Epidermal melanocyte (primary cell): ENCODE measurements around the gene TEX38.
A peak's percentile ranks its signal among the peaks of the same experiment; 100 is the strongest.
"Not testable (repeated sequence)": the region's sequence is repeated elsewhere in the genome, so short reads cannot be mapped to it uniquely, and the experiment has no call there.

Experiments used
- DNase-seq: peaks from one replicate; pipeline ENCODE4 v3.0.0; 2011; ENCODE audit warnings: low spot score; ENCODE audit not compliant: insufficient read length

TEX38 gene

DNA sequence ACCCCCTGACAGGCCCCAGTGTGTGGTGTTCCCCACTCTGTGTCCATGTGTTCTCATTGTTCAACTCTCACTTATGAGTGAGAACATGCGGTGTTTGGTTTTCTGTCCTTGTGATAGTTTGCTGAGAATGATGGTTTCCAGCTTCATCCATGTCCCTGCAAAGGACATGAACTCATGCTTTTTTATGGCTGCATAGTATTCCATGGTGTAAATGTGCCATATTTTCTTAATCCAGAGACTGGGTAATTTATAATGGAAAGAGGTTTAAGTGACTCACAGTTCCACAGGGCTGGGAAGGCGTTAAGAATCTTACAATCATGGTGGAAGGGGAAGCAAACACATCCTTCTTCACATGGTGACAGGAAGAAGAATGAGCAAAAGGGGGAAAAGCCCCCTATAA, 17.0 kb upstream of the TEX38 start:
- DNase-seq = not testable (repeated sequence)

DNA sequence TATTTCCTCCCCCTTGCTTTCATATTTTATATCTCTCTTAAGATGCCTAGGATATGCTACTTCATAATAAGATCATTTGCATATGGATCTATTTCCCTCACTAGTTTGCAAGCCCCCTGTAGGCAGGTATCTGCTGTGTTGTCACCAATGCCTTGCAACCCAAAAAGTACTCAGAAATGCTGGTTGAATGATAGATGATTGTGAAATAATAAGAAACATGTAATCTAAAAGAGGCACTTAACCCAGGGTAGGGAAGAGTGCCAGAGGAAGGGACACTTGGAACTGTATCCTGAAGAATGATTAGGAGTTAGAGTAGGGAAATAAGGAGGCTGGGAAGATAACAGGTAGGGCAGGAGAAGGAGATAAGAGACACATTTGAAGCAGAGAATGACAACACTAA, 15.8 kb upstream of the TEX38 start:
- DNase-seq = no peak

DNA sequence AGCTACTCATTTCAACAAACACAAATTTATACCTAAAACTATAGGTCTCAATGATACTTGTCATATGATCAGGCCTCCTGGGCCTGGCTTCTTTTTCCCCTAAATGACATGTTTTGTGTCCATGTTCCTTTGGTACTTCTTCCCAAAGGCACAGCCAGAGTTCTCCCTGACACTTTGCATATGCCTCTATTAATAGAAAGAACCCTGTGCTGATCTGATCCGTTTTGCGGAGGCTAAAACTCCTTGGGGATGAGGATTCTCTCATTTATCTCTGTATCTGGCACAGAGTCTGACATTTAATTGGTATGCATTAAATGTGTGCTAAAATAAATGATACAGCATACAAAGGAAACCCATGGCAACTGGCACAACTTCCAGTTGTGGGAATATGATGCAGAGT, 15.0 kb upstream of the TEX38 start:
- no peak for DNase-seq

DNA sequence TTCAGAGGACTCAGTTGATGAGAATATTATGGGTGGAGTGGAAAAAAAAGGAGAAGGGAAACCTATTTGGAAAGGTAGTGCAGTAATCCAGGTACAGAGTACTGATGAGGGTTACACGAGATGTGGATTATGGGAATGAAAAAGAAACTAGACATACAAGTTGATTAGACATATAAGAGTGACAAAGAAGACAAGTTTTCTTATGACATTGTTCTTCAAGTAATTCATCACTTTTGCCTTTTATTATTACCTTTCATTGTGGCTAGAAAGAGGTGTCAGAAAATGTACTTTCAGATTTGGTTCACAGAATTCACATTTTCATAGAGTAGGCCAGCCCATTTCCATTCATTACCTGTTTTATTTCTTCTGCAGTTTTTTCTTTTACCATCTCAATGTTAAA, 13.9 kb upstream of the TEX38 start:
- no peak for DNase-seq

DNA sequence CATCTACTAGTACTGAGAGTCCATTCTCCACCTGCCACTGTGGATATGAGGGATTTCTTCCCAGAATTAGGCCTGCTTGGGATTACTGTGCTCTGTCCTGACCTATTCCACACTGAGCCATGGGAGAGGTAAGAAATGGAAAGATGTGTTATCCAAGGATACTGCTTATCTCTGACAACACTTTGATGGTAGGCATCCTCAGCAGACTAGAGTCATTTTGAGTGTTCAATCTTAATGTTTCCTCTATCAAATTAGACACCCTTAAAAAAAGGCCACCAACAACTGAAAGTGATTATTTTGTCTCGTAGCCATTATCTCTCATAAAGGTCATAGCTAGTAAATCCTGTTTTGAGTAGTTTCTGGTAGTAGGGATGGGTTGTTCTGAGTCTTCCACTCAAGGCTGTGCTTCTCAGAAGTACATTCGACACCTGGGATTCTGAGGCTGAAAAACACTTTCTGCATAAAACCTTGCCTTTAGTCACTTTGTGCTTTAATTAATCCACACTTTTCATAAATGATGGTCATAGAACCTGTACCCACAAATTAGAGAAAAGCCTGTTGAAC, 12.3 kb upstream of the TEX38 start:
- DNase-seq = no peak

DNA sequence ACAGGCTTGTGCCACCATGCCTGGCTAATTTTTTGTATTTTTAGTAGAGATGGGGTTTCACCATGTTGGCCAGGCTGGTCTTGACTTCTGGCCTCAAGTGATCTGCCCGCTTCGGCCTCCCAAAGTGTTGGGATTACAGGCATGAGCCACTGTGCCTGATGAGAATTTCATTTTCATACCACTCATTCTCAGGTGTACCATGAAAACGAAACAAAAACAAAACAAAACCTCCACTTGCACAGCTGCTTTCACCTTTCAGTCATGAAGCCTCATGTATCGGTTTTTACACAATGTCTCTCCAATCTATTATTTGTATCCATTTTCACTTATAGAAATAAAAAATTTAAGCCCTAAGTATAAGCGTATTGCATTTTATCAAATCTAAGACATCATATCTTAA, 11.5 kb upstream of the TEX38 start:
- DNase-seq = not testable (repeated sequence)

DNA sequence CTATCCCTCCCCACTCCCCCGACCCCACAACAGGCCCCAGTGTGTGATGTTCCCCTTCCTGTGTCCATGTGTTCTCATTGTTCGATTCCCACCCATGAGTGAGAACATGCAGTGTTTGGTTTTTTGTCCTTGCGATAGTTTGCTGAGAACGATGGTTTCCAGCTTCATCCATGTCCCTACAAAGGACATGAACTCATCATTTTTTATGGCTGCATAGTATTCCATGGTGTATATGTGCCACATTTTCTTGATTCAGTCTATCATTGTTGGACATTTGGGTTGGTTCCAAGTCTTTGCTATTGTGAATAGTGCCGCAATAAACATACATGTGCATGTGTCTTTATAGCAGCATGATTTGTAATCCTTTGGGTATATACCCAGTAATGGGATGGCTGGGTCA, 8.7 kb upstream of the TEX38 start:
- not testable (repeated sequence) for DNase-seq

DNA sequence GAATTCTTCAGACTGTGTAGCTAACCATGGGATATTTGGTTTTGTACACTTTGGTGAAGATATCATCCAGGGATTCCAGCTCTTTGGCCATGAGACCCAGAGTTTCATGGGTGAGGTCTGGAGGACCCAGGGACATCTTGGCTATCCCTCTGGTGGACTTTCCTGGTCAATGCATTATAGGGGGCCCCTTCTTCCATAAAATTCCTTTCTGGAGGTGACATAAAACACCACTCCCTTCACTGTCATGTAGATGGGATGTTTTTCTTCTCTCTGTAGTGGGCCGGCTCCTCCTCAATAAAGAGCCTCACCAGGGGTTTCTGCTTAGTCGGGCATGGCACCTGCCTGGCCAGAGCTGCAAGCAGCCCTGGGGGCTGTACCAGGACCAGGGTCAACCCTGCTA, 5.7 kb upstream of the TEX38 start:
- DNase-seq = no peak

DNA sequence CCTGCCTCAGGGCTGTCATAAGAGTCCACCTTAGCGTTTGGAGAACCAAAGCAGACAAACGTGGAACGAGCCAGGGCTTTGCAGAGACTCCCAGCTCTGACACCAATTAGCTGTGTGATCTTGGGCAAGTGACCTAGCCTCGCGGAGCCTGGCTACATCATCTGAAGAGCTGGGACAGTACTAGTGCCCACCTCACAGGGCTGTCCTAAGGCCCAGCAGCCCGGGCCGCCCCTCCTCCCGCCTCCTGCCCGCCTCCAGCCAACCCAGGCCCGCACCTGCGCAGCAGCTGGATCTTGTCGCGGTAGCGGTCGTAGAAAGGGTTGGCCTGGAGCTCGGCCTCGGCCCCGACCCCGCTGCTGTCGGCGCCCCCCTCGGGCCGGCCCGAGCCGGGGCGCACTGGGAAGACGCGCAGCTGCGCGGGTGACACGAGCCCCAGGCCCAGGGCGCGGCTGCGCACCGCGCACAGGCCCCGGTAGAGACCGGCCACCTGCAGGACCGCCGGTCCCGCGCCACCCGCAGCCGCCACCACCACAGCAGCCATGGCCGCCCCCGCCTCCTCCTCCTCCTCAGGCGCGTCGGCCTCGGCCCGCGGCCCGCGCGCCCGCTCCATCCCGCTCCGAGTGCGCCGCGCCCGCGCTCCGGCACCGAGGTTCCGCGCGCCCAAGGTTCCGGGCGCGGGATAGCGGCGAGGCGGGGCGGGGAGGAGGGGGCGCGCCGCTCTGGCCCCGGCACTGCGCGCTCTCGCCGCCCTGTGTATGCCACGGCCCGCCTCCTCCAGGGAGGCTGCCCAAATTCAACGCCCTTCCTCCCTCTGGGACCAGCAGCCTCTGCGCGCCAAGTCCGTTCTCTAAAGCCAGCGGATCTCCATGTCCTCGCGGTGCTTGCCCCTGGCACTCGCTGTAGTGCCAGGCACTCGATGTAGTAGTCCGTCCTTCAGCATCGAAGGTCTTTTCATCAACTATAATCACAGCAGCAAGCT, 3.6 kb upstream of the TEX38 start, which contains the start of gene ATPAF1:
Gene ATPAF1 (minus strand): TSS at position 583 of the 979 bp plus-strand sequence. CDS start 42 bp downstream, at position 541.
- peak; percentile 56 for DNase-seq

DNA sequence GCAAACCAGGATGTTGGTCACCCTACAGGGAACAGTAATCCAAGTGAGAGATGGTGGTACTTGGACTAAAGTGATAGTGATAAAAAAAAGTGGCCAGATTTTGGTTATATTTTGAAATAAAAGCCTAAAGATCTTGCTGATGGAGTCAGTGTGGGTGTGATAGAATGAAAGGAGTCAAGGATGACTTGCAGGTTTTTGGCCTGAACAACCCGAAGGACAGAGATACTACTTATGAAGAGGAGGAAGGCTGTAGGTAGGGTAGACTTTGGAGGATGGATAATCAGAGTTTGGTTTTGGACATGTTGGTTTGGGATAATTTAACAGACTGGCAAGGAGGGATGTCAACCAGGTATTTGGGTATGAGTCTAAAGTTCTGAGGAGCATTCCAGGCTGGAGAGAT, 1.5 kb upstream of the TEX38 start:
- no peak for DNase-seq

DNA sequence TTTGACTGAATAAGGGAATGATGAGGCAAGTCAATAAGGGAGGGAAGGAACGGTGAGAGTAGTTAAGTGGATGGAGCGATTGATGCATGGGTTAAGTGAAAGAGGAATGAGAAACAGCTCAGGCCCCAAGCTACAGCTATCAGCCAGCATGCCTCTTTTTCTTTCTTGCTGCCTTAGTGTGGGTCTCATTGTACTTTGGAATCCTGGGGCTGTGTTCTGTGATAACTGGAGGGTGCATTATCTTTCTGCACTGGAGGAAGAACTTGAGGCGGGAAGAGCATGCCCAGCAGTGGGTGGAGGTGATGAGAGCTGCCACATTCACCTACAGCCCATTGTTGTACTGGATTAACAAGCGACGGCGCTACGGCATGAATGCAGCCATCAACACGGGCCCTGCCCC, 1.0 kb downstream of the TEX38 start:
- DNase-seq = no peak

DNA sequence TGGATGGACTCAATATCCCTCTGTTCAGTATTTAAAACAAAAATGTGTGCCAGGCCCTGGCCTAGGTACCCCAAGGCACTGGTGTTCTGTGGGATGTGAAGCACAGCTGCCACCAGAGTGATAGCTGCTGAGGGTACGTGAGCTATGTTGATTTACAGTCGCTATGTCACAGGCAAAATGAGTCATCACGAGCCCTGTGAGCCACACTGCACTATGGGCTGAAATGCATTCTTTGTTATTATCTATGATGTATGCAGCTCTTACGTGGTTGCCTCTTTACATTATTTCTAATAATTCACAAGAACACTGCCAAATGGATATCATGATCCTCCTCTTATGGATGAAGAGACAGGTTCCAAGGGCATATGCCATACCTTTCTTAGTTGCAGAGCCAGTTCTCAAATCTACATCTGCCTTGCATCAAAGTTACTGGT, 2.1 kb downstream of the TEX38 start:
- no peak for DNase-seq

DNA sequence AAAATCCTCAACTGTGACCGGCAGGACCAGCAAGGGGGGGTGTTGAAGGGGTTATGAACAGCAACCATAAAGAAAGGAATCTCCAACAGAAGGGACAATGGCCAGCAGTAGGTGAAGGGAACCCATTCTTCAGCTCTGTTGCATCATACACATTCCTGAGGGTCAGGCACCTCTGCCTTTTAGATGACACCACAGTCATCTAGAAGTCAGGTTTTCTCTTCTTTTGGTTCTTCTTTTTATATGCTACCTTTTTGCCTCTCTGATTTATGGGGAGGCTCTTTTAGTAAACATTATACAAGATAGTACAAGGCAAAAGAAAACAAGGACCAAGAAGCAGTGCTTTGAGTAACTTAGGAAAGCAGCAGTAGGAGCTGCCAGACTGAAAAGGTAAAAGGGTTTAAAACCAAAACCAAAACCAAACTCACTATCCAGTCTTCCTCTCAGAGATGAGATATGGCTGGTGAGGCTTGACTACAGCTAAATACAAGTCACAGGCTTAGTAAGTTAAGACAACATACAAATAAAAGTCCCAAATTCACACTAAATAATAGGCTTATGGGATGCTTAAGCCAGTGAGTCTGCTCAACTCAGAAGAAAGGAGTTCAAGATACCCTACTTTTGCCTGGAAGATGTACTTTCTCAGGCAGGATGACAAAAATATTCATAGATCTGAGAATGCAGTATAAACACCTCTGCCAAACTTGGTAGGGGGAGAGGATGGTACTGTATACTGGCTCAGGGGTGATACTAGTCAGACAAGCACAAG, 4.1 kb downstream of the TEX38 start:
- no peak for DNase-seq

DNA sequence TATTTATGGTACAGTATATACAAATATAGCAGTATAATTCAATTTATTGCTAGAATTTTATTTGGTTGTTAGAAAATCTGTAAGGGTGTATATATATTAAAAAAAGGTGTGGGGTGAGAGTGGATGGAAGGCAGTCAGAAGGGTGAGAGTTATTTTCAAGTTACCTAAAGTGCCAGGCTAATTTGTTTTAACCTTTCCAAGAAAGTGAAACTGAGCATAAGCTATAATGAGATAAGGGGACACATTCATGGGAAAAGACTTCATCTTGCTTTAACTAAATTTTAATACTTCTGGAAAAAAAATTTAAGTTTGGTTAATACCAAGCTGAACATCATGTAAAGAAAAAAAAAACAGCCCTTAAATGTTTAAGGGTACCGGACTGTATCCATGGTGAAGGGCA, 4.9 kb downstream of the TEX38 start:
- no peak for DNase-seq

DNA sequence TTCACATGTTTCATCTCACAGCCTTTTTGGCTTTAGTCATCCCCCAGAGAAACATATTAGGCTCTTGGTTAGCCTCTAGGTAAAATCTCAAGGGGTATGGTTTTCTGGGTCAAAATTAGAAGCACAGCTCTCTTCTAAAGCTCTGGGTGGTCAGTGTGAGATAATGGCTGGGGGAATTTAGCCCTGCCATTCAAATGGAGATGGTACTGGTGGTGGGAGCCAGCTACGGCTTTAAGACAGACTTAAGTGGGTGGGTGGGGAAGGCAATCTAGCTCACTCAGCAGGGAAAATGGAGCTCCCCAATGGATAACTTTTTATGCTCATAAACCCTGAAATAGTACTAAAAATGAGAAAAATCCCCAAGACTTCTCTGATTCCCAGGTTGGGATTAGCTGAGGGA, 5.7 kb downstream of the TEX38 start:
- DNase-seq = no peak

DNA sequence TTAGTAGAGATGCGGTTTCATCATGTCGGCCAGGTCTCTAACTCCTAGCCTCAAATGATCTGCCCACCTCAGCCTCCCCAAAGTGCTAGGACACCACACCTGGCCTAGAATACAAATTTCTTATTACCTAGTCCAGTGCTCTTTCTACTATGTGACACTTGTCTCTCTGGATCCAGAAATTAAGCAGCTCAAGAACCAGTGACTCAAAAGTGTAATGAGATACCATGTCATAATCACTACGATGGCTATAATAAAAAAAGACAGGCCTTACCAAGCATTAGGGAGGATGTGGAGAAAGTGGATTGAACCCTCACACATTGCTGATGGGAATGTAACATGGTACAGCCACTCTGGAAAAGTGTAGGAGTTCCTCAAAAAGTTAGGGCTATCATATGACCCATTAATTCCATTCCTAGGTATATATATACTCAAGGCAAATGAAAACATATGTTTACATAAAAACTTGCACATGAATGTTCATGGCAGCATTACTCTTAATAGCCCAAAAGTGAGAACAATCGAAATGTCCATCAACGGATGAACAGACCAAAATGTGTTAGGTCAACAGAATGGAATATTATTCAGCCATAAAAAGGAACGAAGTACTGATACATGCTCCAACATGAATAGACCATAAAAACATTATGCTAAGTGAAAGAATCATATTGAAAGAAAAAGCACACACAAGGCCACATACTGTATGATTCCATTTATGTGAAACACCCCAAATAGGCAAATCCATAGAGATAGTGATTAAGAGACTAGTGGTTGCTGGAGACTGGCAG, 8.3 kb downstream of the TEX38 start:
- no peak for DNase-seq

DNA sequence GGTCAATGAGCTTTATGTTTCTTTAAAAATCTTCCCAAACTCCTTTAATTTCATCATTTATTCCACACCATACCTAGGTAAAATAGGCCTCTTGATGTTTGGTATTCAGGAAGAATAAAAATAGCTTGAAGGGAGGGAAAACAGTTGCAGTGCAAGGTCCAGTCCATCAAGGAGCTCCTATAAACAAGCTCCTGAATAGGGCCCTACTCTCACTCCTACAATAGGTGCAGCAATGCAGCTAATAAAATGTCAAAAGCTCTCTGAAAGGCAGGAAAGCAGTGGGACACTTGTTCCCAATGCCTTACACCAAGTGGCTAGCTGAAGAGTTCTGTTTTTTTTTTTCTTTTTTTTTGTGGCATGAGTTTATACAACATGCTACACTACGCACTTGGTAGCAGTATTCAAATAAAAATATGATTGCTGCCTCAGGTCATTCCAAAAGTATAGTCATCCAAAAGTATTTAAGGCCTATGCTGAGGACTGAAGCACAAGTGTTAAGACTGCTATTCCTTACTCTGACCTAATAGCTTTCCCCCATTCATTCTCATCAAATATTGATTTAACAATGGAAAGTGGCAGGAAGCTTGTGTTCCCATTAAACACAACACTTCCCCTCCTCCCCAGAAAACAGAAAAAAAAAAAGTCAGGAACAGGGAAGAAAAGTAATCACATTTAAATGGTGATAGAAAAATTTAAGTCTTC, 9.8 kb downstream of the TEX38 start:
- DNase-seq = no peak

DNA sequence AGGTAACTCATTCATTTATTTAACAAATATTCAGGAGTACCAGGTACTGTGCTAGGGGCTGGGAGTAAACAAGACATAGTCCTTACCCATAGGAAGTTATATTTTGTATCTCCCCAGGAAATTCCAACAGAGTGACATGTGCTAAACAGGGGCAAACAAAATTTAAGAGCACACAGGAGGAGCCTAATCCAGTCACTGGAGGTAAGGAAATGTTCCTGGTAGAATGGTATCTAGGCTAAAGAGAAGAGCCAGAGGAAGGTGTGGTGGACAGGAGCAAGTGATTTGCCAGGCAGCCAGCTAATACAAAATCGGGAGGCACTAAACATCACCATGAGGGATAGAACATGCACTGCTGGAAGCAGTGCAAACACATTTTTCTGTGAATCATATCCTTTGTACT, 10.4 kb downstream of the TEX38 start:
- no peak for DNase-seq

DNA sequence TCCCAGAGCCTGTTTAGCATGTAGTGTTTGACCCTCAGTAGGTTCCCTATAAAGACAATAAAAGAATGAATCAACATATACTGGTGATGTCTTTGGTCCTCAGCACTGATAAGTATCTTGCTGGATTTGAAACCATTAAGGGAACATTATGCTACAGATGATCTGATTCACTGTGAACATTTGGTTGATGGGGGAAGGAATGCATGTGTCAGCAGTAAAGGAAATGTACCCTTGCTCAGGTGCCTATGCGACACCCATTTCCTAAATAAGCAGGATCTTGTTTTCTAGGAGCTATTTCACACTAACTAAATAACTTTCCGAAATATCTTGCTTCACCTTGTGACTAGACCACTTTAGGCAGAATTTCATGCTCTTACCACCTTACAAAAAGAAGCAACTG, 13.0 kb downstream of the TEX38 start:
- DNase-seq = no peak

DNA sequence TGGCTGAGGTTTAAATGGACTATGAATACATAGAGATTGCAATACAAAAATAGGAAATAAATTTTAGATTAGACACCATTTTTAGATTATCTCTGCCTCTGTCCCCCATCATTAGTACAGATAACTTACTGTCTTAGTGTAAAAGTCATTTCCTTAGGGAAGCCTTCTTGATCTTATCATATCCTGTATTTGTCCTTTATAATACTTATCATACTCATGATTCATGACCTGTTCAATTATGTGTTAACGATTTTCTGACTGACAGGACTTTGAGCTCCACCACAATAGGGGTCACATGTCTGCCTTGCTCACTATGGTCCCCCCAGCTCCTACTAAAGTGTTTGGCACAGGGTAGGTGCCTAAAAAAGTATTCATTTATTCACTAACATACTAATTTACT, 14.6 kb downstream of the TEX38 start:
- no peak for DNase-seq
